Measurements from ENCODE around the gene NCSTN.

Gene NCSTN

DNA sequence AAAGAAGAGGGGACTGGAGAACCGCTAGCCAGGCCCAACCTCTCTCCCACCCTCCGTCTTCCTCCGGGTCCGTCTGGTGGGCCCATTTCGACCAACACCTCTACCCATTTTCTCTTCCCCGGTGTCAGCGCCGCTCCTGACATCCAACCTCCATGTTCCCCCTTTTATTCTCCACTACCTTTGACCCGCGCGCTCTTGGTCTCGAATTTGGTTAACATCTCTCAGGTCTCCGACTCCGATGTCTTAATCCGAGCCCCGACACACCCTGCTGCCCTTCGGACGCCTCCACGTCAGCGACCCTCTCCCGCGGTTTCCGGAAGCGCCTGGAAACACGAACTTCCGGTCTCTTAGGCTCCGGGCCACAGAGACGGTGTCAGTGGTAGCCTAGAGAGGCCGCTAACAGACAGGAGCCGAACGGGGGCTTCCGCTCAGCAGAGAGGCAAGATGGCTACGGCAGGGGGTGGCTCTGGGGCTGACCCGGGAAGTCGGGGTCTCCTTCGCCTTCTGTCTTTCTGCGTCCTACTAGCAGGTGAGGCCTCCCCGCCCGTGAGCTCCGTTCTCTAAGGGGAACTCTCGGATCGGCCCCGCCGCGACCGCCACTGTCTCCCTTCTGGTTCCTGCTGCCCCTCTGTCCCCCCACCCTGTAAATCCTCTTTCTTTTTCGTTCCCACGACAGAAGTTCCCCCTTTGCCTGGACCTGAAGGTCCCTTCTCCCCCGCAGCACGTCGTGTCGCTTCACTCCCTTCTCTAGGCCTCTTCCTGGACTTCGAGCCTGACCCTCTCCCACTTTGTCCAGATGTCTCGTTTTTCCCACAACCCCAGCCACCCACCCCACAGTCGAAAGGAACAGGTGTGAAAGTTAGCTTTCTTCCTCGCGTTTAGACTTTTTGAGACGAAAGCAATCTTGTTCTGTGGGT is at the start of gene NCSTN, which contains the start of gene COPA:
TSS of gene NCSTN (plus strand) at position 431 of the 917 bp plus-strand sequence. CDS start at position 445, 14 bp downstream.
TSS of gene COPA (minus strand) at position 298 of the 917 bp plus-strand sequence. CDS start at position 218, 80 bp downstream.
- peak; percentile 90 for DNase-seq (ENCODE audit: low read depth)

DNA sequence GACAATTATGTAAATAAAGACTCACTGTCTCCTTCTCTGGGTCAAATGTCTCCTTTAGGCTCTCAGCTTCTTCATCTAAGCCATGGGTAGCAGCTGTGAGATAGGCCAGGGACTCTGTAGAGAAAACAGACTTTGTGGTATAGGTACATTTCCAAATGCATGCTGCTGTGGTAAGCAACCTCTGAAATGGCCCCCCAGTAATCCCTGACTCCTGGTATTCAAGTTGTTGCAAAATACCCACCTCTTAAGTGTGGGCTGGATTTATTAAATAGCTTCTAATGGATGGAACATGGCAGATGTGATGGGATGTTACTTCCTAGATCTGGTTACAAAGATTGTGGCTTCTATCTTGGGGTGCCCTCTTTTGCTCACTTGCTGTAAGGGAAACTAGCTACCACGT is 47.1 kb upstream of the NCSTN start:
- DNase-seq (ENCODE audit: low read depth), result no peak

DNA sequence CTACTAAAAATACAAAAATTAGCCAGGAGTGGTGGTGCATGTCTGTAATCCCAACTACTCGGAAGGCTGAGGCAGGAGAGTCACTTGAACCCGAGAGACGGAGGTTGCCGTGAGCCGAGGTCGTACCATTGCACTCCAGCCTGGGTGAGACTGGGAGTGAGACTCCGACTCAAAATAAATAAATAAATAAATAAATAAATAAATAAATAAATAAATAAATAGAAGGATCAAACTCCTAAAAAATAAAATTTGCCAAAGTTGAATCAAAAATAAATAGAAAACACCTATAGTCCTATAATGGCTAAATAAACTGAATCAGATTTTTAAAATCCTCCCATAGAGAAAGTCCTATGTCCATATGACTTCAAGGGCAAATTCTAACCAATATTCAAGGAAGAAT is 43.0 kb upstream of the NCSTN start:
- no peak for DNase-seq (ENCODE audit: low read depth)

GRCh38 chr1:160307118-160307791 is 35.9 kb upstream of the NCSTN start:
- no peak for DNase-seq (ENCODE audit: low read depth)

- no peak for DNase-seq (ENCODE audit: low read depth)
Measured at GRCh38 chr1:160308451-160309184, 34.6 kb upstream of the NCSTN start.

DNA sequence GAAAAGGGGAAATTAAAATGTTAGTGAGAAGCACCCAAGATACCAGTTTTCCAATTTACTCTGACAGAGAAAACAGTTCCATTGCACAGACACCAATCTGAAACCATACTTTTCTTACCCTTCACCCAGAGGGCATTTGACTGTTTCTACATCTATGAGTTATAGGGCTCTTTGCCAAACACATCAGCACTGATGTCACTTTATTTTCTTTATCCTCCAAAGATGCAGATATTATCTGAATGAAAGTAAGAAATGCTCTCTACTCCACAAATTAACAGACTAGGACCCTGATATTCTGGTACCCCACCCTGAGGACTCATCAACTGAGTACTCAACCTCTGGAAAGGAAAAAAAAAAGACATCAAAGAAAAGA is 34.0 kb upstream of the NCSTN start:
- DNase-seq (ENCODE audit: low read depth), result no peak

GRCh38 chr1:160309571-160309970 is 33.6 kb upstream of the NCSTN start:
- DNase-seq (ENCODE audit: low read depth), result no peak

- no peak for DNase-seq (ENCODE audit: low read depth)
Measured at GRCh38 chr1:160315359-160315758, 27.8 kb upstream of the NCSTN start.

DNA sequence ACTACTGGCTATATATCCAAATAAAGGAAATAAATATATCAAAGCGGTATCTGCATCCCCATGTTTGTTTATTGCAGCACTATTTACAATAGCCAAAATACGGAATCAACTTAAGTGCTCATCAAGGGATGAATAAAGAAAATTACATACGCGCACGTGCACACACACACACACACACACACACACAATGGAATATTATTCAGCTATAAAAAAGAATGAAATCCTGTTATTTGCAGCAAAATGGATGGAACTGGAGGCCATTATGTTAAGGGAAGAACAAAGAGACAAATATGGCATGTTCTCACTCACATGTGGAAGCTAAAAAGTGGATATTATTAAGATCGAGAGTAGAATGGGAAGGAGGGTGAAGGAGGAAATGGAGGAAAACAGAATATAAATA is 20.4 kb upstream of the NCSTN start:
- DNase-seq (ENCODE audit: low read depth), result no peak

DNA sequence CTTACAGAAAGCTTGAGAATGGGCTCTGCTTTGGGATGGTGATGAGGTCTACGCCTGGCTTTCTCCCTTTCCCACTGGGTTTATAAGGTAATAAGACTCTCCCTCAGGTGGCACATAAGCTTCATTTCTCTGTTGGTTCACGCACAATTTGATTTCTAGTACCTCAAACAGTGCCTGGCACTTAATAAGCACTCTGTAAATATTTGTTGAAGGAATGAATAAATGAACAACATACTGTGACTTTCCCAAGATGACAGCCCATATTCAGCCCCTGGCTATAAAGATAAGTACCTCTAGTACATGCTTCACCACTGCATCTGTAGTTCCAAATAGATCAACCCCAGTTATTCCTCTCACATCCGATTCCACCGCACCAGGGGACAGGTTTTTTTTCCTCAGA is 17.9 kb upstream of the NCSTN start:
- DNase-seq (ENCODE audit: low read depth), result no peak

DNA sequence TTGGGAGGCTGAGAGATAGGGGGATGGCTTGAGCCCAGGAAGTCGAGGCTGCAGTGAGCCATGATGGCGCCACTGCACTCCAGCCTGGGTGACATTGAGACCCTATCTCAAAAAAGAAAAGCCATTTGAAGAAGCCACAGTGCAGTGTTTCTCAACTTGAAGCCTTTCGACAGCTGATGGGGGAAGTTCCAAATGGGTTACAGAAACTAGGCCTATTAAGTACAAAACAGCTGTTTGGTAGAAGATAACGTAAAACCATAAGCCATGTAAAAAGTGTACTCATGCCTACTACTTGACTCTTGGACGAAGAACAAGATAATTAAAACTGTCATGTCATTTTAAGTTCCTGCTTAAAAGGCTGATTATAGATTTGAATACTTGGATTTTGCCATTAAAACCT is 16.8 kb upstream of the NCSTN start:
- no peak for DNase-seq (ENCODE audit: low read depth)

GRCh38 chr1:160328184-160328583 is 15.0 kb upstream of the NCSTN start:
- no peak for DNase-seq (ENCODE audit: low read depth)

DNA sequence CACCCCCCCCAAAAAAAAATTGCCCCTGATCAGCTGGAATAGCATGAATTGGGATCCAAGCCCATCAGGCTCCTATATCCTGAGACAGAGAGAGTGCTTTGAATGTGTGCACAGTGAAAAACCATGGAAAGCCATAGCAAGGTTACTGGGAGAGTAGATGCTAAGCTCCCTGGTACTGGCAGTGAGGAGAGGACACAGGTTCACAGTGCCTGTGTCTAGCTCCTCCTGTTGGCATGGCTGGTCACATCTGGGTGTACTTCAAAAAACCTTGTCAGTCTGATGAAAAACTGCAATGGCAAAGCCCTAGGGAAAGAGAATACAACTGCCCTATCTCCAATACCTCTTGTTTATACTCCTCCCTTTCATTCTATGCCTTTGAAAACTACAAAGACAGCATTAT is 13.1 kb upstream of the NCSTN start:
- DNase-seq (ENCODE audit: low read depth), result no peak

- DNase-seq (ENCODE audit: low read depth), result no peak
Measured at GRCh38 chr1:160332516-160332915, 10.7 kb upstream of the NCSTN start.

- DNase-seq (ENCODE audit: low read depth), result no peak
Measured at GRCh38 chr1:160338580-160338979, 4.6 kb upstream of the NCSTN start.

DNA sequence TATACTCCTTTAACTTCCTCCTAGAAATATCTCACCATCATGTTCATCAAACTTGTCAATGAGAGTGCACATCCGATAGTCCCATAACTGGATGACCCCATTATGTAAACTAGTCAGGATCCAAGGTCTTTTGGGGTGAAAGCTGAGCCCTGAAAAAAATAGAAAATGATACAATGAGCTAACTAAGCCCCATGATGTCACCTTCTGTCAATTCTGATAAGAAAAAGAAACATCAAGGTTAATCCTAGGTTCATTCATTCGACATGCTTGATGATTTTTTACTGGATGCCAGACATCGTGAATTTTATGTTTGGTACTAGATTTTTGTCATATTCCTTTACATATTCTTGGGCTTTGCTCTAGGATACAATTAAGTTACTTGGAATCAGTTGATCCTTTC is 3.0 kb upstream of the NCSTN start:
- DNase-seq (ENCODE audit: low read depth), result no peak

DNA sequence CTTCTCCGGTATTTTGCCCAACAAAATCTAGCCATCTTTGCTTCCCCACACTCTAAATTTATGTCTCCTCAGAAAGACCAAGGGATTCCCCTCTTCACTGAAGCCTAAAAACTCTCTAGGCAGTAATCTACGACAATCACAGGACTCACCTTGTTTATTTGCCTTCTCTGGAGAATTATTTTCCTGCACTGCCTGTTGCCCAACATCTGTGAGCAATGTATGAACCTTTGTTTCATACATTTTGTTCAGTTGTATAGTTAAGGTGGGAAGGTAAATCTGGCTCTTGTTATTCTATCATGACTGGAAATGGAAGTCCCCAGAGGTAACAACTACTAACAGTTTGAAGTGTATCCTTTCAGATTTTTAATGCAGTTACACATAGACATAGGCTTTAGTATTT is 2.3 kb upstream of the NCSTN start:
- DNase-seq (ENCODE audit: low read depth), result no peak

DNA sequence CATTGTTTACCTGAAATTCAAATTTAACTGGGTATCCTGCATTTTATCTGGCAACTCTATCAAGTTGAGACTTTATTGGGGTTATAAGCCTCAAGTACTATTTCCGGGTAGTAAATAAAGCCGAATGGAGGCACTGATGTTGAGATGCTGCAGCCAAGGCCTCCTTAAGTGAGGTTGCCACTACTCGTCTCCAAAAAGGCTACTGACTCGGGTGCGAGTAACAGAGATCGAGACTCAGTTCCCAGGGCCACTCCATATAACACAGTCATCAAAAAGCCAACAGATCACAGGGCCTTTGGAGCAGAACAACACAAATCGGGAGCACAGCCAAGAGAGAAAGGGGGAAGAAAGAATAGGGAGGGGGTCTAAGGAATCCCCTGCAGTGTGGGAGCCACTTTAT is 657 bp upstream of the NCSTN start:
- no peak for DNase-seq (ENCODE audit: low read depth)

- no peak for DNase-seq (ENCODE audit: low read depth)
Measured at GRCh38 chr1:160344241-160344640, 1.1 kb downstream of the NCSTN start.

DNA sequence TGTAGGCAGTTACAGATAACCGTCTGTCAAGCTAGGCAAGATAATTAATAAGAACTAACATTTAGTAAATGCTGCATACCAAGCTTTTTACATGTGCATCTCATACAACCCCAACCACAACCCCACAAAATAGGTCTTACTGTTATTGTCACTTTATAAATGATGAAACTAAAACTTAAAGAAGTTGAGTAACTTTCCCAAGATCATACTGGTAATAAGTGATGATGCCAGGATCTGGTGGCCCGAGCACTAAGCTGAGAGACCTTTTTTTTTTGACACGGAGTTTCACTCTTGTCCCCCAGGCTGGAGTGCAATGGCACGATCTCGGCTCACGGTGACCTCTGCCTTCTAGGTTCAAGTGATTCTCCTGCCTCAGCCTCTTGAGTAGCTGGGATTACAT is 1.8 kb downstream of the NCSTN start:
- DNase-seq (ENCODE audit: low read depth), result no peak

DNA sequence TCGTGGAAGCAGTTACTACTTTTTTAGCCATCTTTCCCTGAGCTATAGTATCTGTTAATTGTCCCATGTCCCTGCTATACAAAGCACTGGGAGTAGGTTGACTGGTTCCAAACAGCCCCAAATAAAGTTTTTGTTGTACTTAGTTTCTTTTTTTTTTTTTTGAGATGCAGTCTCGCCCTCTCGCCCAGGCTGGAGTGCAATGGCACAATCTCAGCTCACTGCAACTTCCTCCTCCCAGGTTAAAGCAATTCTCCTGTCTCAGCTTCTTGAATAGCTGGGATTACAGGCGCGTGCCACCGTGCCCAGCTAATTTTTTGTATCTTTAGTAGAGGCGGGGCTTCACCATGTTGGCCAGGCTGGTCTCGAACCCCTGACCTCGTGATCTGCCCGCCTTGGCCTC is 3.3 kb downstream of the NCSTN start:
- no peak for DNase-seq (ENCODE audit: low read depth)

- DNase-seq (ENCODE audit: low read depth), result no peak
Measured at GRCh38 chr1:160346958-160347357, 3.8 kb downstream of the NCSTN start.

DNA sequence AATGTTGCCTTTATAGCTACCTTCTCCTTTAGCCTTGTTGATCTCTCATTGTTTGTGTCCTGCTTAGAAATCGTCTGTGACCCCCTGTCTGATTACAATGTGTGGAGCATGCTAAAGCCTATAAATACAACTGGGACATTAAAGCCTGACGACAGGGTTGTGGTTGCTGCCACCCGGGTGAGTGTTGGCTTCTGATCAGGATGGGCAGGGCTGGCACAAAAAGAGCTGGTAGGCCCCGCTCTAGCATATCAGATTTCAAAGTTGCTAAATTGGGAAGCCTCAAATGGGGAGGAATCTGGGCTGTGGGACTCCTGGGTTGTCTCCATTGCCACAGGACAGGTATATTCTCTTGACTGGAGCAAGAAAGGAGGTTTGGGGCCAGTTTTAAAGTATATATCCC is 8.4 kb downstream of the NCSTN start:
- DNase-seq (ENCODE audit: low read depth), result no peak

Data from fibroblast of the conjunctiva (primary cell).